Gastrocnemius medialis (tissue), 4 donors: Measurements from ENCODE around the gene DNAJC27. TPM values are rescaled to one million over a fixed set of nuclear protein-coding genes. Genes with fewer than 3 reads are reported as not detected.

Source experiments
- ATAC-seq, 2 donors: fragments of 150-250 bp; one replicate each; pipeline ENCODE4 v1.9.1; 2016
- DNase-seq, 2 donors: peaks; one replicate each; pipeline ENCODE4 v3.0.0-alpha.2; 2019
- H3K27ac ChIP-seq, 4 donors: fragments of 200-600 bp; sonication (generic); 1 replicate in 1 of 4; 2 replicates in 3 of 4; pipeline ENCODE4 v1.5.1; 2016 to 2018; ENCODE audit warnings: mild to moderate bottlenecking in 2 of 4, moderate library complexity in 1 of 4
- H3K27me3 ChIP-seq, 3 donors: fragments of 200-600 bp; sonication (generic) in 2 of 3; 1 replicate in 1 of 3; 2 replicates in 2 of 3; pipeline versions ENCODE4 v1.5.1 to v1.6.0; 2016 to 2019; ENCODE audit warnings: mild to moderate bottlenecking in 1 of 3, moderate library complexity in 1 of 3
- H3K36me3 ChIP-seq, 2 donors: fragments of 200-600 bp; sonication (generic) in 1 of 2; one replicate each; pipeline ENCODE4 v1.5.1; 2017 to 2018
- H3K4me1 ChIP-seq, 2 donors: fragments of 200-600 bp; sonication (generic) in 1 of 2; one replicate each; pipeline ENCODE4 v1.5.1; 2016 to 2017; ENCODE audit warnings: mild to moderate bottlenecking in 2 of 2
- H3K4me3 ChIP-seq, 4 donors: fragments of 200-600 bp; sonication (generic) in 3 of 4; 1 replicate in 1 of 4; 2 replicates in 3 of 4; pipeline ENCODE4 v1.5.1; 2016 to 2019; ENCODE audit warnings: mild to moderate bottlenecking in 2 of 4
- H3K9me3 ChIP-seq, 3 donors: fragments of 200-600 bp; sonication (generic) in 2 of 3; 1 replicate in 1 of 3; 2 replicates in 2 of 3; pipeline ENCODE4 v1.5.1; 2016 to 2019
- CTCF ChIP-seq, 5 experiments: fragments of 450-650 bp in 3 of 5; fragments of 200-600 bp in 2 of 5; sonication (generic) in 2 of 5; IDR thresholded peaks in 4 of 5; conservative IDR thresholded peaks in 1 of 5; 1 replicate in 4 of 5; 2 replicates in 1 of 5; pipeline ENCODE4 v1.5.1; 2016 to 2019; ENCODE audit warnings: antibody characterized with exemption in 5 of 5, mild to moderate bottlenecking in 3 of 5, moderate library complexity in 3 of 5
- POLR2A ChIP-seq, 2 donors: fragments of 450-650 bp; IDR thresholded peaks; one replicate each; pipeline ENCODE4 v1.6.1; 2017; ENCODE audit warnings: antibody characterized with exemption in 2 of 2, mild to moderate bottlenecking in 2 of 2, moderate library complexity in 2 of 2
- in situ Hi-C, 4 donors: fragments of 200-750 bp; cut with MboI; loops; one replicate each; pipeline versions ENCODE4 v1.15.0 to v1.8.0; 2017; ENCODE audit warnings: low sequenced_read_pairs in 4 of 4
- intact Hi-C: fragments of 100-400 bp; cut with DNase I; formaldehyde crosslinking; loops from one replicate; pipeline ENCODE4 v1.15.1; 2023; ENCODE audit warnings: low total_unique reads
- total RNA-seq, 4 donors: library from RNA; depleted of rRNA; stranded (reverse); fragments of >200 nt; gene quantifications; one replicate each; pipeline versions ENCODE4 v1.1.0 to v1.2.3, GENCODE V29; 2016

DNAJC27 gene
- total RNA-seq, 4 donors from 2014 or later: 3.0 to 11.0 (median 4.9) TPM

- intact Hi-C loops (no loop called here), in situ Hi-C loops (no loop called here)
- Histone ChIP-seq H3K4me1 (no peaks in the 10 kb centered on the region), H3K4me3 (no peak overlapping the region), H3K27me3 (no peaks in the 10 kb centered on the region), H3K9me3 (no peaks in the 10 kb centered on the region), H3K36me3 (no peaks in the 10 kb centered on the region), H3K27ac (no peak overlapping the region)
- TF ChIP-seq POLR2A (IDR thresholded peaks at IDR 0.05) (no peak), CTCF (IDR thresholded peaks at IDR 0.05 in 4 of 5, conservative IDR thresholded peaks at IDR 0.05 in 1 of 5) (no peak)
- no peak for DNase-seq
- ATAC-seq: no peak
These were observed 68.3 kb downstream of the DNAJC27 start for GRCh38 chr2:24903161-24904103.

GRCh38 chr2:24899361-24899910 lies 72.3 kb downstream of the DNAJC27 start:
- Histone ChIP-seq H3K9me3 (no peaks in the 10 kb centered on the region), H3K36me3 (no peaks in the 10 kb centered on the region), H3K4me1 (no peaks in the 10 kb centered on the region), H3K4me3 (no peak overlapping the region), H3K27me3 (no peaks in the 10 kb centered on the region), H3K27ac (no peak overlapping the region)
- TF ChIP-seq CTCF (IDR thresholded peaks at IDR 0.05 in 4 of 5, conservative IDR thresholded peaks at IDR 0.05 in 1 of 5) (no peak), POLR2A (IDR thresholded peaks at IDR 0.05) (no peak)
- ATAC-seq (peak in 1 of 2 donors; percentile 18), DNase-seq (no peak)
- in situ Hi-C loops (no loop called here), intact Hi-C loops (no loop called here)

GRCh38 chr2:24898122-24899109 lies 73.3 kb downstream of the DNAJC27 start:
- H3K36me3 ChIP-seq: no peaks in the 10 kb centered on the region
- no peak overlapping the region for H3K4me3 ChIP-seq
- ATAC-seq: no peak
- H3K27ac ChIP-seq: peak overlapping the region in 3 of 4 donors; percentile 9 to 43 (median 27)
- no peaks in the 10 kb centered on the region for H3K4me1 ChIP-seq
- intact Hi-C loops (no loop called here), in situ Hi-C loops (no loop called here)
- TF ChIP-seq CTCF (IDR thresholded peaks at IDR 0.05 in 4 of 5, conservative IDR thresholded peaks at IDR 0.05 in 1 of 5) (no peak), POLR2A (IDR thresholded peaks at IDR 0.05) (no peak)
- DNase-seq: no peak
- H3K27me3 ChIP-seq: no peaks in the 10 kb centered on the region
- no peaks in the 10 kb centered on the region for H3K9me3 ChIP-seq

GRCh38 chr2:24894750-24895149 lies 77.0 kb downstream of the DNAJC27 start:
- in situ Hi-C loops: no loop called here
- no peak for ATAC-seq
- no peaks in the 10 kb centered on the region for H3K36me3 ChIP-seq
- TF ChIP-seq CTCF (IDR thresholded peaks at IDR 0.05 in 4 of 5, conservative IDR thresholded peaks at IDR 0.05 in 1 of 5): no peak
- no peak for TF ChIP-seq POLR2A (IDR thresholded peaks at IDR 0.05)
- DNase-seq: no peak
- H3K4me3 ChIP-seq: no peak overlapping the region
- no peak overlapping the region for H3K27ac ChIP-seq
- intact Hi-C loops: no loop called here
- no peaks in the 10 kb centered on the region for H3K9me3 ChIP-seq
- no peaks in the 10 kb centered on the region for H3K27me3 ChIP-seq
- no peaks in the 10 kb centered on the region for H3K4me1 ChIP-seq
